Esophagus squamous epithelium (tissue), 4 donors: ENCODE measurements around the gene POLR2H.

Source experiments
- POLR2A ChIP-seq, 4 donors: fragments of 450-650 bp; IDR thresholded peaks; one replicate each; pipeline ENCODE4 v1.6.1; 2017; ENCODE audit warnings: antibody characterized with exemption in 4 of 4, mild to moderate bottlenecking in 4 of 4, moderate library complexity in 3 of 4
- TF ChIP-seq, protein P1 (sequence below), 6 experiments: fragments of 450-650 bp in 4 of 6; fragments of 200-600 bp in 2 of 6; sonication (generic) in 2 of 6; IDR thresholded peaks; one replicate each; pipeline ENCODE4 v1.5.1; 2016 to 2019; ENCODE audit warnings: antibody characterized with exemption in 6 of 6, mild to moderate bottlenecking in 4 of 6, moderate library complexity in 4 of 6

DNA sequence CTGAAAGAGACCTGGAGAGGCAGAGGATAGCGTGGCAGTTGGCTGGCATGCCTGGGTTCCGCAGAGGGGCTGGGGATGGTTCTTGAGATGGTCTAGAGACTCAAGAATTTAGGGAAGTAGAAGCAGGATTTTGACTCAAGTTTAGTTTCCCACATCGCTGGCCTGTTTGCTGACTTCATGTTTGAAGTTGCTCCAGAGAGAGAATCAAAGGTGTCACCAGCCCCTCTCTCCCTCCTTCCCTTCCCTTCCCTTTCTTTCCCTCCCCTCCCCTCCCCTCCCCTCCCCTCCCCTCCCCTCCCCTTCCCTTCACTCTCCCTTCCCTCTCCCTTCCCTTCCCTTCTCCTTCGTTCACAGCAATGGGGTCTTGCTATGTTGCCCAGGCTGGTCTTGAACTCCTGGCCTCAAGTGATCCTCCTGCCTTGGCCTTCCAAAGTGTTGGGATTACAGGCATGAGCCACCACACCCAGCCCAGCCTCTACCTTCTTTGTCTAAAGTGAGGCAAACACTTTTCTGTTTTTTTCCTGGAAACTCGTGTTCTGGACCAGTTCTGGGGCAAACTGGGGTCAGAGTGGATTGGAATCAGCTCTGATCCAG is 28.5 kb downstream of the POLR2H start:
- TF ChIP-seq, protein P1, sequence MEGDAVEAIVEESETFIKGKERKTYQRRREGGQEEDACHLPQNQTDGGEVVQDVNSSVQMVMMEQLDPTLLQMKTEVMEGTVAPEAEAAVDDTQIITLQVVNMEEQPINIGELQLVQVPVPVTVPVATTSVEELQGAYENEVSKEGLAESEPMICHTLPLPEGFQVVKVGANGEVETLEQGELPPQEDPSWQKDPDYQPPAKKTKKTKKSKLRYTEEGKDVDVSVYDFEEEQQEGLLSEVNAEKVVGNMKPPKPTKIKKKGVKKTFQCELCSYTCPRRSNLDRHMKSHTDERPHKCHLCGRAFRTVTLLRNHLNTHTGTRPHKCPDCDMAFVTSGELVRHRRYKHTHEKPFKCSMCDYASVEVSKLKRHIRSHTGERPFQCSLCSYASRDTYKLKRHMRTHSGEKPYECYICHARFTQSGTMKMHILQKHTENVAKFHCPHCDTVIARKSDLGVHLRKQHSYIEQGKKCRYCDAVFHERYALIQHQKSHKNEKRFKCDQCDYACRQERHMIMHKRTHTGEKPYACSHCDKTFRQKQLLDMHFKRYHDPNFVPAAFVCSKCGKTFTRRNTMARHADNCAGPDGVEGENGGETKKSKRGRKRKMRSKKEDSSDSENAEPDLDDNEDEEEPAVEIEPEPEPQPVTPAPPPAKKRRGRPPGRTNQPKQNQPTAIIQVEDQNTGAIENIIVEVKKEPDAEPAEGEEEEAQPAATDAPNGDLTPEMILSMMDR (IDR thresholded peaks at IDR 0.05): no peak
- TF ChIP-seq POLR2A (IDR thresholded peaks at IDR 0.05): no peak
